ENCODE results near the gene SLC25A25. TPM values are rescaled to one million over a fixed set of nuclear protein-coding genes. Genes with fewer than 3 reads are reported as not detected.

SLC25A25 gene
- total RNA-seq, 1 donor from 2014 or later = 18.0 TPM

GRCh38 chr9:128024761-128025308, 43.2 kb upstream of the SLC25A25 start:
- no peak for TF ChIP-seq CTCF (IDR thresholded peaks at IDR 0.05)
- no peaks in the 10 kb centered on the region for H3K36me3 Mint-ChIP-seq (ENCODE audit: unreplicated experiment)

GRCh38 chr9:128025736-128026135, 42.3 kb upstream of the SLC25A25 start:
- DNase-seq (ENCODE audit: extremely low spot score, unreplicated experiment) = no peak
- no peaks in the 10 kb centered on the region for H3K27me3 Mint-ChIP-seq (ENCODE audit: unreplicated experiment)
- H3K9me3 Mint-ChIP-seq (ENCODE audit: unreplicated experiment) = no peaks in the 10 kb centered on the region
- H3K4me1 Mint-ChIP-seq (ENCODE audit: unreplicated experiment) = peaks cover 35% of the 10 kb centered on the region
- TF ChIP-seq CTCF (IDR thresholded peaks at IDR 0.05) = no peak
- H3K27ac Mint-ChIP-seq (ENCODE audit: unreplicated experiment) = no peak overlapping the region
- H3K4me3 Mint-ChIP-seq (ENCODE audit: unreplicated experiment) = no peak overlapping the region
- no peaks in the 10 kb centered on the region for H3K36me3 Mint-ChIP-seq (ENCODE audit: unreplicated experiment)

More at GRCh38 chr9:128024761-128025308, 43.2 kb upstream of the SLC25A25 start:
- Mint-ChIP-seq H3K27me3 (ENCODE audit: unreplicated experiment) (no peaks in the 10 kb centered on the region), H3K27ac (ENCODE audit: unreplicated experiment) (no peak overlapping the region), H3K4me3 (ENCODE audit: unreplicated experiment) (no peak overlapping the region), H3K9me3 (ENCODE audit: unreplicated experiment) (no peaks in the 10 kb centered on the region), H3K4me1 (ENCODE audit: unreplicated experiment) (peaks cover 35% of the 10 kb centered on the region)
- DNase-seq (ENCODE audit: extremely low spot score, unreplicated experiment) = no peak

GRCh38 chr9:128026255-128026772, 41.7 kb upstream of the SLC25A25 start:
- TF ChIP-seq CTCF (IDR thresholded peaks at IDR 0.05) = no peak
- Mint-ChIP-seq H3K4me1 (ENCODE audit: unreplicated experiment) (peaks cover 35% of the 10 kb centered on the region), H3K27ac (ENCODE audit: unreplicated experiment) (peak overlapping the region; percentile 37), H3K36me3 (ENCODE audit: unreplicated experiment) (no peaks in the 10 kb centered on the region), H3K4me3 (ENCODE audit: unreplicated experiment) (no peak overlapping the region), H3K9me3 (ENCODE audit: unreplicated experiment) (no peaks in the 10 kb centered on the region), H3K27me3 (ENCODE audit: unreplicated experiment) (no peaks in the 10 kb centered on the region)
- DNase-seq (ENCODE audit: extremely low spot score, unreplicated experiment) = no peak

GRCh38 chr9:128026773-128027541, 41.1 kb upstream of the SLC25A25 start:
- H3K27ac Mint-ChIP-seq (ENCODE audit: unreplicated experiment) = peak overlapping the region; percentile 37
- no peak for DNase-seq (ENCODE audit: extremely low spot score, unreplicated experiment)

More at GRCh38 chr9:128026773-128027541, 41.1 kb upstream of the SLC25A25 start:
- Mint-ChIP-seq H3K36me3 (ENCODE audit: unreplicated experiment) (no peaks in the 10 kb centered on the region), H3K27me3 (ENCODE audit: unreplicated experiment) (no peaks in the 10 kb centered on the region), H3K4me3 (ENCODE audit: unreplicated experiment) (no peak overlapping the region), H3K4me1 (ENCODE audit: unreplicated experiment) (peaks cover 35% of the 10 kb centered on the region), H3K9me3 (ENCODE audit: unreplicated experiment) (no peaks in the 10 kb centered on the region)
- no peak for TF ChIP-seq CTCF (IDR thresholded peaks at IDR 0.05)
